Suprapubic skin (tissue), 4 donors: ENCODE data around the gene ZNF629. TPM values are rescaled to one million over a fixed set of nuclear protein-coding genes. Genes with fewer than 3 reads are reported as not detected.

ENCODE experiments used
- DNase-seq, 2 donors: peaks; one replicate each; pipeline ENCODE4 v3.0.0-alpha.2; 2019; ENCODE audit warnings: low spot score in 2 of 2
- H3K27ac ChIP-seq: fragments of 200-600 bp; sonication (generic); one replicate; pipeline ENCODE4 v1.5.1; 2019
- H3K27me3 ChIP-seq: fragments of 200-600 bp; sonication (generic); one replicate; pipeline ENCODE4 v1.5.1; 2019
- H3K36me3 ChIP-seq: fragments of 200-600 bp; sonication (generic); one replicate; pipeline ENCODE4 v1.5.1; 2019
- H3K4me1 ChIP-seq: fragments of 200-600 bp; sonication (generic); one replicate; pipeline ENCODE4 v1.5.1; 2019
- H3K4me3 ChIP-seq: fragments of 200-600 bp; sonication (generic); one replicate; pipeline ENCODE4 v1.5.1; 2019; ENCODE audit warnings: mild to moderate bottlenecking
- H3K9me3 ChIP-seq: fragments of 200-600 bp; sonication (generic); one replicate; pipeline ENCODE4 v1.5.1; 2019
- EP300 ChIP-seq: sonication (generic); formaldehyde crosslinking; IDR thresholded peaks from one replicate; pipeline ENCODE4 v1.6.1; 2017; ENCODE audit warnings: antibody characterized with exemption
- POLR2A ChIP-seq, 2 donors: fragments of 450-650 bp; IDR thresholded peaks; one replicate each; pipeline ENCODE4 v1.6.1; 2017; ENCODE audit warnings: antibody characterized with exemption in 2 of 2, mild to moderate bottlenecking in 2 of 2, moderate library complexity in 2 of 2
- POLR2AphosphoS5 ChIP-seq, 3 donors: sonication (generic); formaldehyde crosslinking; IDR thresholded peaks; one replicate each; pipeline ENCODE4 v1.6.1; 2017; ENCODE audit warnings: antibody characterized with exemption in 3 of 3
- WGBS: methylation state at CpG from one replicate; pipeline ENCODE4 v1.1.5; 2018; 5-methylcytosine and 5-hydroxymethylcytosine counted together
- total RNA-seq, 4 donors: library from RNA; depleted of rRNA; stranded (reverse); fragments of >200 nt; gene quantifications; one replicate each; pipeline ENCODE4 v1.1.0, GENCODE V29; 2016
- TF ChIP-seq, protein P1 (sequence below), 2 donors: fragments of 200-600 bp in 1 of 2; fragments of 450-650 bp in 1 of 2; sonication (generic) in 1 of 2; IDR thresholded peaks; one replicate each; pipeline ENCODE4 v1.5.1; 2016 to 2019; ENCODE audit warnings: antibody characterized with exemption in 2 of 2, mild to moderate bottlenecking in 1 of 2, moderate library complexity in 1 of 2

The ZNF629 gene
- total RNA-seq, 4 donors from 2014 or later, result 11.5 to 22.9 (median 16.1) TPM

DNA sequence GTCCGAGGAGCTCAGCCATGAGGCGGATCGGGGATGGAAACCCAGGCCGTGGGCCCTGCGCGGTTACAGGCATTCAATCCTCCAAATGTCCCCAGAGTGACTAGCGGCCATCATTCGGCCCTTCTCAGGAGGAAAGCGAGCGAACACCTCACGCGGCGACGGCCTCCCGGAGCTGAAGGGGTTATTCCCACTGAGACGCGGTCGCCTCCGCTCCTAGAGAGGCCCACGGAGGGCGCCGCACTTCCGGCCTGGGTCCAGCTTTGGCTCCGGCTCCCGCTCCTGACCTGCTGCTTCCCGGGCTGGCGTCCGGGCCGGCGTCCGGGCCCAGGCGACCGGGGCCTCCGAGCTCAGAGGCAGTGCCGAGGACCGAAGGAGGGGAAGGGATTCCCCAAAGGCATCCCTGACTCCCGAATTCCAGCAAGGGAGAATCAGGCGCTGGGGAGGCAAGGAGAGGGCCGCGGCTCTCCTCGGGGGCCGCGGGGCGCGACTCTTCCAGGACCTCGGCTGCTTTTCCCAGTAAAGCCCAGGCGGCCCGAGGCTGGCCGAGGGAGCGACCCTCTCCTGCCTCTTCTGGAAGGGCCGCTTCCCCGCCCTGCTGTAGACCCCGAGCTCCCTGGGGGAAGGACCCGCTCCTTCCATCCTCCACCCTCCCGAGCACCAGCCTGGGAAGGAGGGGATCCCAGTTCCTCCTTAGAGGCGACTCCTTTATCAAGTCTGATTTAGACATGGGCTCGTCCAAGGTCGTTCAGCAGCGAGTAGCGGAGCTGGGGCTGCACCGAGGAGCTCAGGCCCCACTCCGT is 18.6 kb upstream of the ZNF629 start:
- peaks cover 21% of the 10 kb centered on the region for H3K4me1 ChIP-seq
- TF ChIP-seq POLR2AphosphoS5 (IDR thresholded peaks at IDR 0.05), result peak; percentile 28 to 85 (median 63)
- peak in 1 of 2 donors; percentile 77 for TF ChIP-seq POLR2A (IDR thresholded peaks at IDR 0.05)
- TF ChIP-seq, protein P1, sequence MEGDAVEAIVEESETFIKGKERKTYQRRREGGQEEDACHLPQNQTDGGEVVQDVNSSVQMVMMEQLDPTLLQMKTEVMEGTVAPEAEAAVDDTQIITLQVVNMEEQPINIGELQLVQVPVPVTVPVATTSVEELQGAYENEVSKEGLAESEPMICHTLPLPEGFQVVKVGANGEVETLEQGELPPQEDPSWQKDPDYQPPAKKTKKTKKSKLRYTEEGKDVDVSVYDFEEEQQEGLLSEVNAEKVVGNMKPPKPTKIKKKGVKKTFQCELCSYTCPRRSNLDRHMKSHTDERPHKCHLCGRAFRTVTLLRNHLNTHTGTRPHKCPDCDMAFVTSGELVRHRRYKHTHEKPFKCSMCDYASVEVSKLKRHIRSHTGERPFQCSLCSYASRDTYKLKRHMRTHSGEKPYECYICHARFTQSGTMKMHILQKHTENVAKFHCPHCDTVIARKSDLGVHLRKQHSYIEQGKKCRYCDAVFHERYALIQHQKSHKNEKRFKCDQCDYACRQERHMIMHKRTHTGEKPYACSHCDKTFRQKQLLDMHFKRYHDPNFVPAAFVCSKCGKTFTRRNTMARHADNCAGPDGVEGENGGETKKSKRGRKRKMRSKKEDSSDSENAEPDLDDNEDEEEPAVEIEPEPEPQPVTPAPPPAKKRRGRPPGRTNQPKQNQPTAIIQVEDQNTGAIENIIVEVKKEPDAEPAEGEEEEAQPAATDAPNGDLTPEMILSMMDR (IDR thresholded peaks at IDR 0.05), result no peak
- WGBS, result 2% methylated on average over 24 of the region's 62 CpGs

DNA sequence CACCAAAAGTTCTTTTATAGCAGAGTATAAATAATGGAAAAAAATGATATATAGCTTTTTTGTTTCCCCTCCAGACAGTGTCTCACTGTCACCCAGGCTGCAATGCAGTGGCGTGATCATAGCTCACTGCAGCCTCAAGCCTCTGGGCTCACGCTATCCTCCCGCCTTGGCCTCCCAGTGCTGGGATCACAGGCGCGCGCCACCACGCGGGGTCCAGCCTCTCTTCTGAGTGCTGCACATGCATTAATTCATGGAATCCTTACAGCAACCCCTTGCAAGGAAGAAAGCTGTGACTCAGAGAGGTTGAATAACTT is 18.0 kb upstream of the ZNF629 start:
- peak overlapping the region; percentile 85 for H3K27ac ChIP-seq
- no peaks in the 10 kb centered on the region for H3K36me3 ChIP-seq
- H3K4me1 ChIP-seq, result peaks cover 21% of the 10 kb centered on the region
- H3K9me3 ChIP-seq, result no peaks in the 10 kb centered on the region
- 27% methylated on average over 8 of the region's 8 CpGs for WGBS
- peak overlapping the region; percentile 63 for H3K4me3 ChIP-seq
- no peaks in the 10 kb centered on the region for H3K27me3 ChIP-seq
- TF ChIP-seq, protein P1 (IDR thresholded peaks at IDR 0.05), result no peak
- TF ChIP-seq POLR2A (IDR thresholded peaks at IDR 0.05), result no peak
- no peak for TF ChIP-seq POLR2AphosphoS5 (IDR thresholded peaks at IDR 0.05)
- no peak for TF ChIP-seq EP300
- no peak for DNase-seq

More for the DNA sequence above, 18.6 kb upstream of the ZNF629 start:
- H3K27ac ChIP-seq, result peak overlapping the region; percentile 85
- H3K27me3 ChIP-seq, result no peaks in the 10 kb centered on the region
- DNase-seq, result peak; percentile 90 to 96
- H3K4me3 ChIP-seq, result peak overlapping the region; percentile 63
- H3K9me3 ChIP-seq, result no peaks in the 10 kb centered on the region
- H3K36me3 ChIP-seq, result no peaks in the 10 kb centered on the region

- TF ChIP-seq EP300 (no peak), POLR2AphosphoS5 (IDR thresholded peaks at IDR 0.05) (no peak)
- TF ChIP-seq, protein P1 (IDR thresholded peaks at IDR 0.05), result no peak
- Histone ChIP-seq H3K27ac (no peak overlapping the region), H3K4me3 (no peak overlapping the region), H3K36me3 (no peaks in the 10 kb centered on the region), H3K9me3 (no peaks in the 10 kb centered on the region), H3K4me1 (peaks cover 21% of the 10 kb centered on the region), H3K27me3 (no peaks in the 10 kb centered on the region)
- DNase-seq, result no peak
- WGBS, result 60% methylated on average over 3 of the region's 3 CpGs
Observed at GRCh38 chr16:30802936-30803335, 15.9 kb upstream of the ZNF629 start.

- Histone ChIP-seq H3K27me3 (no peaks in the 10 kb centered on the region), H3K36me3 (no peaks in the 10 kb centered on the region), H3K4me1 (peaks cover 4% of the 10 kb centered on the region), H3K4me3 (no peak overlapping the region), H3K9me3 (no peaks in the 10 kb centered on the region), H3K27ac (no peak overlapping the region)
- no peak for TF ChIP-seq POLR2A (IDR thresholded peaks at IDR 0.05)
- TF ChIP-seq, protein P1 (IDR thresholded peaks at IDR 0.05), result no peak
- no peak for TF ChIP-seq EP300
- no peak for TF ChIP-seq POLR2AphosphoS5 (IDR thresholded peaks at IDR 0.05)
- WGBS, result 81% methylated on average over 8 of the region's 8 CpGs
- DNase-seq, result no peak
Observed at GRCh38 chr16:30797670-30798309, 10.8 kb upstream of the ZNF629 start.

DNA sequence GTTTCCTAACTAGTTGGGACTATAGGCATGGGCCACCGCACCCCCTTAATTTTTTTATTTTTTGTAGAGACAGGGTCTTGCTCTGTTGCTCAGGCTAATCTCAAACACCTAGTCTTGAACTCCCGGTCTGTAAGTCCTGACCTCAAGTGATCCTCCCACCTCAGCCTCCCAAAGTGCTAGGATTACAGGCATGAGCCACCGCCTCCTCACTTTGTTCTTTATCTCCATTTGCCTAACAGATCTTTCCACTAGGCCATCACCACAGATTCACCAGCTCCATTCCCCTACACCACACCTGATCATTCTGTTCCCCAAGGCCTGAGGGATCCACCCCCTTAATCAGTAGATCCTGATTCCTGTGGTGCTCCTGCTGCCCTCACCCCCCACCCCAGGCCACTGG is 7.6 kb upstream of the ZNF629 start:
- Histone ChIP-seq H3K36me3 (no peaks in the 10 kb centered on the region), H3K4me3 (no peak overlapping the region), H3K27me3 (no peaks in the 10 kb centered on the region), H3K9me3 (no peaks in the 10 kb centered on the region), H3K27ac (no peak overlapping the region), H3K4me1 (peaks cover 4% of the 10 kb centered on the region)
- TF ChIP-seq, protein P1 (IDR thresholded peaks at IDR 0.05), result no peak
- no peak for DNase-seq
- WGBS, result 89% methylated on average over 3 of the region's 3 CpGs
